Neural cell (in vitro differentiated cells): ENCODE measurements around the gene RUFY4. TPM values are rescaled to one million over a fixed set of nuclear protein-coding genes. Genes with fewer than 3 reads are reported as not detected.

Experiments used
- H2AFZ ChIP-seq: fragments of 200-600, 300-800 bp; sonication (generic), shearing (Covaris generic); 2 replicates; pipeline ENCODE4 v1.6.0; 2014; ENCODE audit warnings: low read depth, mild to moderate bottlenecking, antibody characterized with exemption, low read length, moderate library complexity
- H3F3A ChIP-seq: fragments of 200-600 bp; shearing (Covaris generic); 2 replicates; pipeline ENCODE4 v1.6.1; 2016; ENCODE audit warnings: mild to moderate bottlenecking, moderate library complexity, mixed read lengths, antibody characterized with exemption, low read length; ENCODE audit not compliant: insufficient read depth, poor library complexity, severe bottlenecking
- H3K27ac ChIP-seq: fragments of 200-600, 300-800 bp; sonication (generic), shearing (Covaris generic); 2 replicates; pipeline ENCODE4 v1.5.1; 2014; ENCODE audit warnings: mild to moderate bottlenecking, low read length, moderate library complexity
- H3K27me3 ChIP-seq: fragments of 300-800, 200-600 bp; sonication (generic), shearing (Covaris generic); 2 replicates; pipeline ENCODE4 v1.6.0; 2014; ENCODE audit warnings: mild to moderate bottlenecking, low read depth, low read length, moderate library complexity; ENCODE audit not compliant: insufficient read depth
- H3K36me3 ChIP-seq: fragments of 300-800, 200-600 bp; sonication (generic), shearing (Covaris generic); 2 replicates; pipeline ENCODE4 v1.5.1; 2014; ENCODE audit warnings: mild to moderate bottlenecking, antibody characterized with exemption, low read length, moderate library complexity; ENCODE audit not compliant: insufficient read depth
- H3K4me2 ChIP-seq: fragments of 300-800, 200-600 bp; sonication (generic), shearing (Covaris generic); 2 replicates; pipeline ENCODE4 v1.6.0; 2014; ENCODE audit warnings: mild to moderate bottlenecking, low read length
- H3K4me3 ChIP-seq: fragments of 300-800, 200-600 bp; sonication (generic), shearing (Covaris generic); 2 replicates; pipeline ENCODE4 v1.5.1; 2014; ENCODE audit warnings: mild to moderate bottlenecking, low read length, moderate library complexity
- H3K79me2 ChIP-seq: fragments of 200-600 bp; shearing (Covaris generic); replicated peaks from 2 replicates; pipeline ENCODE4 v1.6.0; 2014; ENCODE audit warnings: mild to moderate bottlenecking, low read length, moderate library complexity; ENCODE audit not compliant: insufficient read depth
- H3K9ac ChIP-seq: fragments of 300-800, 200-600 bp; sonication (generic), shearing (Covaris generic); 2 replicates; pipeline ENCODE4 v1.6.1; 2016; ENCODE audit warnings: mild to moderate bottlenecking, low read length, mixed read lengths
- H3K9me2 ChIP-seq: fragments of 200-600 bp; shearing (Covaris generic); 2 replicates; pipeline ENCODE4 v1.6.1; 2016; ENCODE audit warnings: mild to moderate bottlenecking, low read length, mixed read lengths; ENCODE audit not compliant: insufficient read depth
- H3K9me3 ChIP-seq: fragments of 200-600, 300-800 bp; sonication (generic), shearing (Covaris generic); 2 replicates; pipeline ENCODE4 v1.6.1; 2016; ENCODE audit warnings: mild to moderate bottlenecking, mixed run types, low read length, moderate library complexity, mixed read lengths
- H4K20me1 ChIP-seq: fragments of 200-600 bp; shearing (Covaris generic); 2 replicates; pipeline ENCODE4 v1.6.1; 2016; ENCODE audit warnings: mild to moderate bottlenecking, mixed run types; ENCODE audit not compliant: insufficient read depth
- CTCF ChIP-seq: fragments of 450-650 bp; IDR thresholded peaks from 2 replicates; pipeline ENCODE4 v1.5.1; 2014; ENCODE audit warnings: antibody characterized with exemption, mild to moderate bottlenecking, moderate library complexity; ENCODE audit not compliant: poor library complexity, severe bottlenecking
- EP300 ChIP-seq: fragments of 450-650 bp; conservative IDR thresholded peaks from 2 replicates; pipeline ENCODE4 v1.6.1; 2014; ENCODE audit warnings: antibody characterized with exemption, mild to moderate bottlenecking, moderate library complexity; ENCODE audit not compliant: poor library complexity, severe bottlenecking
- EZH2 ChIP-seq: fragments of 200-600, 300-800 bp; shearing (Covaris generic), sonication (generic); IDR thresholded peaks from 2 replicates; pipeline ENCODE4 v1.6.1; 2014; ENCODE audit warnings: antibody characterized with exemption, low read length, borderline replicate concordance, mild to moderate bottlenecking; ENCODE audit not compliant: insufficient read depth, poor library complexity, severe bottlenecking
- MXI1 ChIP-seq: fragments of 450-650 bp; conservative IDR thresholded peaks from 2 replicates; pipeline ENCODE4 v1.6.1; 2014; ENCODE audit warnings: antibody characterized with exemption, mild to moderate bottlenecking; ENCODE audit not compliant: poor library complexity, severe bottlenecking
- POLR2AphosphoS5 ChIP-seq: IDR thresholded peaks from 2 replicates; pipeline ENCODE4 v1.6.1; 2012
- RAD21 ChIP-seq: fragments of 450-650 bp; conservative IDR thresholded peaks from 2 replicates; pipeline ENCODE4 v1.6.1; 2014; ENCODE audit warnings: antibody characterized with exemption, mild to moderate bottlenecking, moderate library complexity
- REST ChIP-seq: IDR thresholded peaks from 2 replicates; pipeline ENCODE4 v1.6.1; 2012; ENCODE audit warnings: borderline replicate concordance
- SMC3 ChIP-seq: fragments of 450-650 bp; conservative IDR thresholded peaks from 2 replicates; pipeline ENCODE4 v1.6.1; 2014; ENCODE audit warnings: antibody characterized with exemption, mild to moderate bottlenecking, moderate library complexity; ENCODE audit not compliant: poor library complexity
- TAF1 ChIP-seq: IDR thresholded peaks from 2 replicates; pipeline ENCODE4 v1.6.1; 2012; ENCODE audit warnings: low read depth
- polyA plus RNA-seq: library from polyadenylated mRNA; depleted of rRNA; stranded (reverse); fragments of >200 nt; gene quantifications from 2 replicates; pipeline ENCODE4 v1.2.3, GENCODE V29; 2014

The RUFY4 gene
- polyA plus RNA-seq, 1 donor from 2014 or later, result not detected

GRCh38 chr2:218020281-218020680 lies 48.8 kb upstream of the RUFY4 start:
- Histone ChIP-seq H4K20me1 (no peaks in the 10 kb centered on the region), H3K4me3 (no peak overlapping the region), H2AFZ (no peak overlapping the region), H3K9me2 (no peaks in the 10 kb centered on the region), H3K4me2 (no peak overlapping the region), H3K27ac (no peak overlapping the region), H3K79me2 (no peaks in the 10 kb centered on the region), H3K36me3 (no peaks in the 10 kb centered on the region), H3K27me3 (no peaks in the 10 kb centered on the region), H3F3A (no peaks in the 10 kb centered on the region), H3K9me3 (no peaks in the 10 kb centered on the region), H3K9ac (no peak overlapping the region)
- no peak for TF ChIP-seq SMC3
- TF ChIP-seq RAD21, result no peak
- TF ChIP-seq EP300, result no peak
- TF ChIP-seq EZH2, result no peak
- TF ChIP-seq REST, result no peak
- TF ChIP-seq MXI1, result no peak
- TF ChIP-seq TAF1, result no peak
- TF ChIP-seq POLR2AphosphoS5, result no peak
- no peak for TF ChIP-seq CTCF

- Histone ChIP-seq H3K9me2 (no peaks in the 10 kb centered on the region), H3F3A (no peaks in the 10 kb centered on the region), H2AFZ (no peak overlapping the region), H3K4me3 (no peak overlapping the region), H3K27ac (no peak overlapping the region), H3K9me3 (no peaks in the 10 kb centered on the region), H4K20me1 (no peaks in the 10 kb centered on the region), H3K79me2 (no peaks in the 10 kb centered on the region), H3K36me3 (no peaks in the 10 kb centered on the region), H3K9ac (no peak overlapping the region), H3K27me3 (no peaks in the 10 kb centered on the region), H3K4me2 (no peak overlapping the region)
- TF ChIP-seq TAF1 (no peak), CTCF (no peak), REST (no peak), EZH2 (no peak), POLR2AphosphoS5 (no peak), RAD21 (no peak), MXI1 (no peak), EP300 (no peak), SMC3 (no peak)
Measured at GRCh38 chr2:218020966-218021535, 48.0 kb upstream of the RUFY4 start.
